CD4-positive, alpha-beta T cell (primary cell): ENCODE results near the gene CCL25. TPM values are rescaled to one million over a fixed set of nuclear protein-coding genes. Genes with fewer than 3 reads are reported as not detected.

Experiments
- ATAC-seq: fragments of 200-7000 bp; cut with Tn5 transposase; one replicate; pipeline ENCODE4 v1.10.0; 2022; ENCODE audit warnings: mild to moderate bottlenecking; ENCODE audit not compliant: poor library complexity
- CTCF ChIA-PET: fragments of 350-600 bp; sonication (Branson Sonifier 250); formaldehyde crosslinking; loops from one replicate; lab custom pipeline; 2021; ENCODE audit warnings: antibody characterized with exemption, inconsistent platforms; lab: Charles Lee
- POLR2A ChIA-PET: fragments of 350-600 bp; sonication (Branson Sonifier 250); formaldehyde crosslinking; loops from one replicate; lab custom pipeline; 2021; ENCODE audit warnings: antibody characterized with exemption, inconsistent platforms; lab: Charles Lee
- DNase-seq, 14 experiments: peaks; one replicate each; pipeline ENCODE4 v3.0.0-alpha.2; 2013 to 2020; ENCODE audit warnings: mixed read lengths in 2 of 14
- H3K27ac ChIP-seq, 2 donors: one replicate each; pipeline versions ENCODE4 v1.5.1 to v1.7.0; 2013; ENCODE audit warnings: low read length in 2 of 2, low read depth in 1 of 2, mild to moderate bottlenecking in 1 of 2
- H3K27me3 ChIP-seq, 2 experiments: 1 replicate in 1 of 2; 2 replicates in 1 of 2; pipeline versions ENCODE4 v1.6.1 to v1.7.0; 2013; ENCODE audit warnings: low read length in 2 of 2, control low read depth in 1 of 2, mild to moderate bottlenecking in 1 of 2, moderate library complexity in 1 of 2; ENCODE audit not compliant: insufficient read depth in 2 of 2, control insufficient read depth in 1 of 2
- H3K36me3 ChIP-seq: one replicate; pipeline ENCODE4 v1.6.1; 2013; ENCODE audit warnings: low read length, control low read depth; ENCODE audit not compliant: insufficient read depth
- H3K4me1 ChIP-seq: one replicate; pipeline ENCODE4 v1.6.1; 2013; ENCODE audit warnings: low read length, control low read depth; ENCODE audit not compliant: insufficient read depth
- H3K4me3 ChIP-seq: one replicate; pipeline ENCODE4 v1.5.1; 2013; ENCODE audit warnings: mild to moderate bottlenecking, low read length, moderate library complexity
- H3K9me3 ChIP-seq, 2 experiments: 1 replicate in 1 of 2; 2 replicates in 1 of 2; pipeline versions ENCODE4 v1.6.1 to v1.7.0; 2013; ENCODE audit warnings: low read length in 2 of 2, mild to moderate bottlenecking in 2 of 2, control low read depth in 1 of 2, moderate library complexity in 1 of 2; ENCODE audit not compliant: control insufficient read depth in 1 of 2, insufficient read depth in 1 of 2
- H3K27ac Mint-ChIP-seq: one replicate; pipeline ENCODE4 v1.8.0; 2020; ENCODE audit warnings: mixed read lengths
- H3K27me3 Mint-ChIP-seq: one replicate; pipeline ENCODE4 v1.8.0; 2021; ENCODE audit warnings: mixed read lengths
- H3K36me3 Mint-ChIP-seq: one replicate; pipeline ENCODE4 v1.8.0; 2021; ENCODE audit warnings: low read depth, mixed read lengths
- H3K4me1 Mint-ChIP-seq: one replicate; pipeline ENCODE4 v1.8.0; 2021; ENCODE audit warnings: low read depth, mixed read lengths
- H3K4me3 Mint-ChIP-seq: one replicate; pipeline ENCODE4 v1.8.0; 2020; ENCODE audit warnings: mild to moderate bottlenecking, mixed read lengths
- H3K9me3 Mint-ChIP-seq: one replicate; pipeline ENCODE4 v1.8.0; 2020; ENCODE audit warnings: mixed read lengths
- intact Hi-C, 2 experiments: fragments of 100-400 bp; cut with DNase I in 1 of 2; cut with micrococcal nuclease in 1 of 2; formaldehyde crosslinking; loops; one replicate each; pipeline versions ENCODE4 v1.15.1 to v1.9.0; 2023 to 2025; cut with DNase I, micrococcal nuclease
- total RNA-seq, 174 experiments: library from RNA in 2 of 174; stranded (reverse) in 2 of 174; gene quantifications; one replicate each; pipeline ENCODE4 v1.2.3 and lab custom pipeline; 2021 to 2026
- TF ChIP-seq, protein P1 (sequence below): fragments of 200-600 bp; IDR thresholded peaks from one replicate; pipeline ENCODE4 v1.8.0; 2022; ENCODE audit warnings: antibody characterized with exemption, mild to moderate bottlenecking

The CCL25 gene
- total RNA-seq, 2 experiments from 2014 or later: not detected

GRCh38 chr19:8075158-8076074 lies 22.9 kb downstream of the CCL25 start:
- Mint-ChIP-seq H3K9me3 (peaks cover 2% of the 10 kb centered on the region), H3K27ac (no peak overlapping the region), H3K4me1 (peaks cover 7% of the 10 kb centered on the region), H3K36me3 (no peaks in the 10 kb centered on the region), H3K27me3 (no peaks in the 10 kb centered on the region), H3K4me3 (no peak overlapping the region)
- no peak overlapping the region for H3K27ac ChIP-seq
- intact Hi-C loops: no loop called here
- no peak for ATAC-seq
- H3K4me1 ChIP-seq: no peaks in the 10 kb centered on the region
- no peak overlapping the region for H3K4me3 ChIP-seq
- ChIA-PET CTCF (no interaction called here), POLR2A (no interaction called here)
- H3K36me3 ChIP-seq: no peaks in the 10 kb centered on the region
- H3K27me3 ChIP-seq: peaks cover 0 to 5% of the 10 kb centered on the region in 2 experiments
- TF ChIP-seq, protein P1, sequence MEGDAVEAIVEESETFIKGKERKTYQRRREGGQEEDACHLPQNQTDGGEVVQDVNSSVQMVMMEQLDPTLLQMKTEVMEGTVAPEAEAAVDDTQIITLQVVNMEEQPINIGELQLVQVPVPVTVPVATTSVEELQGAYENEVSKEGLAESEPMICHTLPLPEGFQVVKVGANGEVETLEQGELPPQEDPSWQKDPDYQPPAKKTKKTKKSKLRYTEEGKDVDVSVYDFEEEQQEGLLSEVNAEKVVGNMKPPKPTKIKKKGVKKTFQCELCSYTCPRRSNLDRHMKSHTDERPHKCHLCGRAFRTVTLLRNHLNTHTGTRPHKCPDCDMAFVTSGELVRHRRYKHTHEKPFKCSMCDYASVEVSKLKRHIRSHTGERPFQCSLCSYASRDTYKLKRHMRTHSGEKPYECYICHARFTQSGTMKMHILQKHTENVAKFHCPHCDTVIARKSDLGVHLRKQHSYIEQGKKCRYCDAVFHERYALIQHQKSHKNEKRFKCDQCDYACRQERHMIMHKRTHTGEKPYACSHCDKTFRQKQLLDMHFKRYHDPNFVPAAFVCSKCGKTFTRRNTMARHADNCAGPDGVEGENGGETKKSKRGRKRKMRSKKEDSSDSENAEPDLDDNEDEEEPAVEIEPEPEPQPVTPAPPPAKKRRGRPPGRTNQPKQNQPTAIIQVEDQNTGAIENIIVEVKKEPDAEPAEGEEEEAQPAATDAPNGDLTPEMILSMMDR: no peak
- H3K9me3 ChIP-seq: peaks cover 2 to 37% of the 10 kb centered on the region in 2 experiments
- no peak for DNase-seq

GRCh38 chr19:8079988-8080387 lies 27.4 kb downstream of the CCL25 start:
- no peak overlapping the region for H3K27ac ChIP-seq
- no peak overlapping the region for H3K4me3 ChIP-seq
- Mint-ChIP-seq H3K4me3 (no peak overlapping the region), H3K4me1 (no peaks in the 10 kb centered on the region), H3K36me3 (no peaks in the 10 kb centered on the region), H3K27me3 (no peaks in the 10 kb centered on the region), H3K27ac (no peak overlapping the region), H3K9me3 (no peaks in the 10 kb centered on the region)
- DNase-seq: no peak
- ChIA-PET POLR2A (no interaction called here), CTCF (no interaction called here)
- intact Hi-C loops: no loop called here
- H3K27me3 ChIP-seq: no peaks in the 10 kb centered on the region
- ATAC-seq: no peak
- TF ChIP-seq, protein P1: no peak
- no peaks in the 10 kb centered on the region for H3K36me3 ChIP-seq
- peaks cover 0 to 2% of the 10 kb centered on the region in 2 experiments for H3K9me3 ChIP-seq
- no peaks in the 10 kb centered on the region for H3K4me1 ChIP-seq

DNA sequence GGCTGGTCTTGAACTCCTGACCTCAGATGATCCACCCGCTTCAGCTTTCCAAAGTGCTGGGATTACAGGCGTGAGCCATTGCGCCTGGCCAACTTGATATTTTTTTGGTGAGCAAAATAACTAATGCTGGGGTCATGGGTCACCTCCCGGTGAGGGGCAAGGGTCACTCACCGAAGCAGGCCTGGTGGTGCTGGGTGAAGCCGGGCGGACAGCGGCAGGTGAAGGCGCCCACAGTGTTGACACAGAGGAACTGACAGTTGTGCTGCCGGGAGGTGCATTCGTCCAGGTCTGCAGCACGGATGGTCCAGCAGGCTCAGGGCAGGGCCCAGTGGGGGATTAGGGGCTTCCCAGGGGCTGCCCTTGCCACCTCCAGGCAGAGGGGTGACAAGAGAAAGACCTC lies 28.3 kb downstream of the CCL25 start:
- Mint-ChIP-seq H3K4me3 (no peak overlapping the region), H3K4me1 (no peaks in the 10 kb centered on the region), H3K36me3 (no peaks in the 10 kb centered on the region), H3K27me3 (no peaks in the 10 kb centered on the region), H3K27ac (no peak overlapping the region), H3K9me3 (no peaks in the 10 kb centered on the region)
- no peaks in the 10 kb centered on the region for H3K4me1 ChIP-seq
- no peak overlapping the region for H3K4me3 ChIP-seq
- no peak for DNase-seq
- CTCF ChIA-PET: no interaction called here
- intact Hi-C loops: no loop called here
- no peak overlapping the region for H3K27ac ChIP-seq
- TF ChIP-seq, protein P1: no peak
- no peak for ATAC-seq
- POLR2A ChIA-PET: no interaction called here
- no peaks in the 10 kb centered on the region for H3K36me3 ChIP-seq
- H3K9me3 ChIP-seq: no peaks in the 10 kb centered on the region
- peaks cover 0 to 4% of the 10 kb centered on the region in 2 experiments for H3K27me3 ChIP-seq
